Thoracic aorta (tissue), 2 donors: ENCODE results near the gene FREM1. TPM values are rescaled to one million over a fixed set of nuclear protein-coding genes. Genes with fewer than 3 reads are reported as not detected.

Experiments used
- ATAC-seq: fragments of 150-250 bp; one replicate; pipeline ENCODE4 v1.8.0; 2017; ENCODE audit warnings: low read depth; ENCODE audit not compliant: insufficient number of reproducible peaks, low FRiP score
- DNase-seq: peaks from one replicate; pipeline ENCODE4 v3.0.0-alpha.2; 2020; ENCODE audit warnings: low spot score
- H3K27ac ChIP-seq, 2 donors: fragments of 200-600 bp; sonication (generic); 1 replicate in 1 of 2; 2 replicates in 1 of 2; pipeline ENCODE4 v1.5.1; 2016; ENCODE audit warnings: mild to moderate bottlenecking in 2 of 2, moderate library complexity in 2 of 2
- H3K27me3 ChIP-seq: fragments of 200-600 bp; sonication (generic); replicated peaks from 2 replicates; pipeline ENCODE4 v1.6.0; 2016; ENCODE audit warnings: mild to moderate bottlenecking; ENCODE audit not compliant: insufficient read depth
- H3K36me3 ChIP-seq: fragments of 200-600 bp; sonication (generic); one replicate; pipeline ENCODE4 v1.5.1; 2016
- H3K4me1 ChIP-seq, 2 donors: fragments of 200-600 bp; sonication (generic); 1 replicate in 1 of 2; 2 replicates in 1 of 2; pipeline versions ENCODE4 v1.5.1 to v1.6.0; 2016; ENCODE audit warnings: low read depth in 2 of 2, mild to moderate bottlenecking in 1 of 2; ENCODE audit not compliant: control insufficient read depth in 1 of 2
- H3K4me3 ChIP-seq: fragments of 200-600 bp; sonication (generic); 2 replicates; pipeline ENCODE4 v1.5.1; 2016; ENCODE audit warnings: mild to moderate bottlenecking
- H3K9me3 ChIP-seq: fragments of 200-600 bp; sonication (generic); 2 replicates; pipeline ENCODE4 v1.5.1; 2016
- total RNA-seq, 2 donors: library from RNA; depleted of rRNA; stranded (reverse); fragments of >200 nt; gene quantifications; one replicate each; pipeline versions ENCODE4 v1.1.0 to v1.2.3, GENCODE V29; 2016
- TF ChIP-seq, protein P1 (sequence below): fragments of 200-600 bp; sonication (generic); IDR thresholded peaks from one replicate; pipeline ENCODE4 v1.5.1; 2019; ENCODE audit warnings: antibody characterized with exemption

The FREM1 gene
- total RNA-seq, 2 donors from 2014 or later = 9.9 to 24.8 TPM

DNA sequence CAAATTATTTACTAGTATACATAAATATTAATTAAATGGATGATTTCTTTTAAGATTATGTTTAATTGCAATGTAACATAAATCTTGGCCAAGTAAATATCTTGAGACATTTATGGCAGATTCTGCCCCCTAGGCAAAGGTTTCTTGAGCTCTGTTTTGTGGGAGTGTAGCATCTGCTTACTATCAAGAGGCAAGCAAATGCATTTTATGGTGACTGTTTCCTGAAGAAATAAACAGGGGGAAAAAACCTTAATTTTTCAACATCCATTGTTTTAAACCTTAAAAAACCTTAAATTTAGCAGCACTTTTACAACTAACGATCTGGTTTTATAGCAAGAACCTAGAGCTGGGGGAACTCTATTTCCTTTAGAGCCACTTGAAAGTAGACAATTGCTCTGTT, 25.7 kb upstream of the FREM1 start:
- TF ChIP-seq, protein P1, sequence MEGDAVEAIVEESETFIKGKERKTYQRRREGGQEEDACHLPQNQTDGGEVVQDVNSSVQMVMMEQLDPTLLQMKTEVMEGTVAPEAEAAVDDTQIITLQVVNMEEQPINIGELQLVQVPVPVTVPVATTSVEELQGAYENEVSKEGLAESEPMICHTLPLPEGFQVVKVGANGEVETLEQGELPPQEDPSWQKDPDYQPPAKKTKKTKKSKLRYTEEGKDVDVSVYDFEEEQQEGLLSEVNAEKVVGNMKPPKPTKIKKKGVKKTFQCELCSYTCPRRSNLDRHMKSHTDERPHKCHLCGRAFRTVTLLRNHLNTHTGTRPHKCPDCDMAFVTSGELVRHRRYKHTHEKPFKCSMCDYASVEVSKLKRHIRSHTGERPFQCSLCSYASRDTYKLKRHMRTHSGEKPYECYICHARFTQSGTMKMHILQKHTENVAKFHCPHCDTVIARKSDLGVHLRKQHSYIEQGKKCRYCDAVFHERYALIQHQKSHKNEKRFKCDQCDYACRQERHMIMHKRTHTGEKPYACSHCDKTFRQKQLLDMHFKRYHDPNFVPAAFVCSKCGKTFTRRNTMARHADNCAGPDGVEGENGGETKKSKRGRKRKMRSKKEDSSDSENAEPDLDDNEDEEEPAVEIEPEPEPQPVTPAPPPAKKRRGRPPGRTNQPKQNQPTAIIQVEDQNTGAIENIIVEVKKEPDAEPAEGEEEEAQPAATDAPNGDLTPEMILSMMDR = no peak
- no peak for ATAC-seq
- no peak overlapping the region for H3K27ac ChIP-seq
- DNase-seq = no peak
- H3K9me3 ChIP-seq = no peaks in the 10 kb centered on the region
- H3K27me3 ChIP-seq = no peaks in the 10 kb centered on the region
- H3K4me1 ChIP-seq = no peaks in the 10 kb centered on the region
- H3K4me3 ChIP-seq = no peak overlapping the region
- H3K36me3 ChIP-seq = no peaks in the 10 kb centered on the region

DNA sequence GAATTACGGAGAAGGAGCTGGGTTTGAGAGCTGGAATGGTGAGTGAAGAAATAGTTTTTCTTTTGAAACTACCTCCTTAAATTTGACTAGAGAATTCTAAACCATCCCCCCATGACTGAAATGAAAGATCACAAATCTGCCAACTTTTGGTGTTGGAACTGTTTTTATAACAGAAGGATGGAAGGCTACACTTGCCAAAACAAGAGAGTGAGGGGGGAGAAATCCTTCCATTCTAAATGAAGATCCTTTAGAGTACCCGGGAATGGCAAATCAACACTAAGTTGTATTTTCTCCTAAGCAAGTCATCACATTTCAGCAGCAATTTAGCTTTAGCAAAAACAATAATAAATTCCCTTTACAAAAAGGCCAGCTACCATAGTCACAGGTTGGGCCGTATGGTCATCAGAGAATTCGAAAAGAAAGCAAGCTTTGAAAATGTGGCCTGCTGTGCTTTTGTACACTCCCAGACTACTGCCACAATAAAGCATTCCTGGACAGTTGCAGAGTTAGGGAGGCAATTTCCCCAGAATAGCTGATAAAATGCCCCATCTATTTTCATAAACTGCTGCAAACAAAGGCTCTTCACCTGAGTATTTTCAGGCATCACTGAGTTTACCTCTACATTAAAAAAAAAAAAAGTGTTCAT, 25.0 kb upstream of the FREM1 start:
- TF ChIP-seq, protein P1 = no peak
- DNase-seq (no peak), ATAC-seq (no peak)
- H3K4me3 ChIP-seq = no peak overlapping the region
- H3K36me3 ChIP-seq = no peaks in the 10 kb centered on the region
- H3K27me3 ChIP-seq = no peaks in the 10 kb centered on the region
- H3K27ac ChIP-seq = no peak overlapping the region
- H3K9me3 ChIP-seq = no peaks in the 10 kb centered on the region
- no peaks in the 10 kb centered on the region for H3K4me1 ChIP-seq

DNA sequence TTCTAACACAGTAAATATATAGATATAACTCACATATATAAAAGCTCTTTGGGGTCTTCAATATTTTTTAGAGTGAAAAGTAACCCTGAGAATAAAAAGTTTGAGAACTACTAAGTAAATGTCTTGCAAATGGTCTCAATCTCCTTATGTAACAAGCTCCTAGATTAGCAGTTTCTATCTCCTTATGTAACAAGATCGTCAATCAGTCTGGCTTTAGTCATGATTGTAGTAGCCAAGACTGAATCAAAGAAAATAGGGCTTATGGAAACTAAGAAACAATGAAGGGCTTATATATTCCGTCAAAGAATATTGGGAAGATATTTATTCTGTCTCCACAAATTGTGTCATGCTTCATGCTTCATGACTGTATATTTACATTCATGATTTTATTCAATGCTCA, 22.4 kb upstream of the FREM1 start:
- H3K9me3 ChIP-seq = no peaks in the 10 kb centered on the region
- no peak for ATAC-seq
- no peak for DNase-seq
- TF ChIP-seq, protein P1 = no peak
- no peaks in the 10 kb centered on the region for H3K4me1 ChIP-seq
- no peaks in the 10 kb centered on the region for H3K27me3 ChIP-seq
- no peak overlapping the region for H3K27ac ChIP-seq
- no peak overlapping the region for H3K4me3 ChIP-seq
- no peaks in the 10 kb centered on the region for H3K36me3 ChIP-seq

DNA sequence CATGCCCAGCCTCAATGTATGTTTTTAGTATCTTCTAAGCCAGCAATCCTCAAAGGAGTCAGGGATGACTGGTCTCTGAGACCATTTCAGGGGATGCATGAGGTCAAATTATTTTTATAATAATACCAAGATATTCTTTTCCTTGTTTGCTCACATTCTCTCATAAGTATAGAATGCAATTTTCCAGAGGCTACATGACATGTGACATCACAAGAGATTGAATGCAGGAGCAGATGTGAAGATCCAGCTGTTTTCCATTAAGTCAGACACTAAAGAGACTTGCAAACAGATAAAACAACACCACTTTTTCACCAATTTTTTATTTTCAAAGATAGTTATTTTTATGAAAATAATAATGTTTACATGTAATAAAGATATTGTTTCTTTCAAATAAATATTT, 22.0 kb upstream of the FREM1 start:
- no peak for ATAC-seq

DNA sequence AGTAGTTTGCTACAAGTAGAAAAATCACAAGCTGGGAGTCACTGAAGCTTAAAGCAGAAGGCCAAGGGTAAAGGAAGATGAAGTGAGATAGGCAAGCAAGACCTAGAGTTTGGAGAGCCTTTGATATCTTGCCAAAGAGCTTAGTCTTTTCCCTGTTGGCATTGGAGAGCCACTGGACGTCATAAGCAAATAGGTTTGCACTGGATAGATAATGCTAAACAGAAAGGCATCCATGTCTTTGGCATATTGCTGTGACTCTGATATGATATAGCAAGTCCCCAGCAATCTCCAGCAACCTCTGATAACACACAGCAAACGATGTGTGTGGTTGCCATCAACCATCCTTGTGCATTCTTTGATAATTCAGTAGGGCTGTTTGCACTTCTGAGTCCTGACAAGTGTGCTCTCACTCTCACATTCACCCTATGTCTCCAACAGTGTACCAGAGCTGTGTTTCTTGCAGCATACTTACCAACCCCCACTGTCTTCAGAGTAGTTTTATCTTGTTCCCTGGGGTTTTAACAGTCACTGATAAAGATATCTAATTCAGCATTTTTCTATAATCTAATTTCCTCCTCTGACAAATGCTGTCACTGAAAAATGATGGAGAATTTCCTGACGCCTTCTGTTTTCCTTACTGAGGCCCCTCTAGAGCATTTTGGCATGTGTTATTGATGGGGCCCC, 16.9 kb upstream of the FREM1 start:
- H3K4me3 ChIP-seq = no peak overlapping the region
- TF ChIP-seq, protein P1 = no peak
- peaks cover 0 to 9% of the 10 kb centered on the region in 2 donors for H3K4me1 ChIP-seq
- H3K27ac ChIP-seq = no peak overlapping the region
- H3K9me3 ChIP-seq = no peaks in the 10 kb centered on the region
- ATAC-seq (no peak), DNase-seq (no peak)
- no peaks in the 10 kb centered on the region for H3K27me3 ChIP-seq
- no peaks in the 10 kb centered on the region for H3K36me3 ChIP-seq

More for the DNA sequence above, 22.0 kb upstream of the FREM1 start:
- Histone ChIP-seq H3K9me3 (no peaks in the 10 kb centered on the region), H3K4me1 (no peaks in the 10 kb centered on the region), H3K27ac (no peak overlapping the region), H3K27me3 (no peaks in the 10 kb centered on the region), H3K4me3 (no peak overlapping the region), H3K36me3 (no peaks in the 10 kb centered on the region)
- TF ChIP-seq, protein P1 = no peak
- no peak for DNase-seq
